ENCODE measurements around the gene ATP1B2. TPM values are rescaled to one million over a fixed set of nuclear protein-coding genes. Genes with fewer than 3 reads are reported as not detected.

The ATP1B2 gene
- total and polyA plus RNA-seq, 9 of the 15 experiments (the other 6 are each of a cell fraction or from before 2014, with no cell fraction given): 0.23 to 6.0 (median 0.99) TPM

GRCh38 chr17:7614425-7615264 is 36.1 kb upstream of the ATP1B2 start, which contains the start of gene FXR2 (continued):
- TF ChIP-seq ATF2 (CRISPR knock-in tag; IDR thresholded peaks at IDR 0.05) (no peak), MYC (IDR thresholded peaks at IDR 0.05; ENCODE audit: low read depth, low read length) (0 out of 2 replicates have a peak, but pooled peaks have one; percentile 24), MYC (CRISPR knock-in tag; IDR thresholded peaks at IDR 0.05; ENCODE audit: borderline replicate concordance, low read depth) (no peak), EP300 (IDR thresholded peaks at IDR 0.05; ENCODE audit: low read length) (no peak), ATF4 (CRISPR knock-in tag; IDR thresholded peaks at IDR 0.05) (no peak), NFRKB (IDR thresholded peaks at IDR 0.05; ENCODE audit: low read depth) (no peak), ZNF584 (CRISPR knock-in tag; IDR thresholded peaks at IDR 0.05; ENCODE audit: low read depth) (no peak), ZNF589 (CRISPR knock-in tag; IDR thresholded peaks at IDR 0.05; ENCODE audit: low read depth) (no peak), THAP12 (CRISPR knock-in tag; IDR thresholded peaks at IDR 0.05) (peak; percentile 84), PTRF (tag; IDR thresholded peaks at IDR 0.05) (no peak), HMGN3 (IDR thresholded peaks at IDR 0.05; ENCODE audit: borderline replicate concordance, extremely low read depth, insufficient read length, low read depth, low read length) (no peak), ATF7 (IDR thresholded peaks at IDR 0.05) (peak; percentile 47; the same call in 1 of the 2 replicates), POLR3A (IDR thresholded peaks at IDR 0.05; ENCODE audit: borderline replicate concordance, extremely low read depth, insufficient read depth, insufficient read length) (no peak), ZC3H8 (IDR thresholded peaks at IDR 0.05) (no peak), TEAD4 (IDR thresholded peaks at IDR 0.05; ENCODE audit: low read length) (peak; percentile 44; the same call in 1 of the 2 replicates), TEAD4 (CRISPR knock-in tag; IDR thresholded peaks at IDR 0.05; ENCODE audit: borderline replicate concordance) (no peak), CHD2 (IDR thresholded peaks at IDR 0.05; ENCODE audit: low read depth, low read length) (0 out of 2 replicates have a peak, but pooled peaks have one; percentile 14), SMC3 (conservative IDR thresholded peaks at IDR 0.05; ENCODE audit: insufficient read depth, low read depth, low read length) (0 out of 2 replicates have a peak, but pooled peaks have one; percentile 12), CCNT2 (IDR thresholded peaks at IDR 0.05; ENCODE audit: borderline replicate concordance, extremely low read depth, insufficient read length, low read depth, low read length) (peak; percentile 61), FOS (IDR thresholded peaks at IDR 0.05; ENCODE audit: extremely low read depth, insufficient read length) (peak; percentile 80)
